Measurements from ENCODE around the gene NTNG2. TPM values are rescaled to one million over a fixed set of nuclear protein-coding genes. Genes with fewer than 3 reads are reported as not detected.

The NTNG2 gene
- total and polyA plus RNA-seq, 2 of the 13 experiments (the other 11 are each of a cell fraction or from before 2014, with no cell fraction given): 0.02 to 0.36 TPM

DNA sequence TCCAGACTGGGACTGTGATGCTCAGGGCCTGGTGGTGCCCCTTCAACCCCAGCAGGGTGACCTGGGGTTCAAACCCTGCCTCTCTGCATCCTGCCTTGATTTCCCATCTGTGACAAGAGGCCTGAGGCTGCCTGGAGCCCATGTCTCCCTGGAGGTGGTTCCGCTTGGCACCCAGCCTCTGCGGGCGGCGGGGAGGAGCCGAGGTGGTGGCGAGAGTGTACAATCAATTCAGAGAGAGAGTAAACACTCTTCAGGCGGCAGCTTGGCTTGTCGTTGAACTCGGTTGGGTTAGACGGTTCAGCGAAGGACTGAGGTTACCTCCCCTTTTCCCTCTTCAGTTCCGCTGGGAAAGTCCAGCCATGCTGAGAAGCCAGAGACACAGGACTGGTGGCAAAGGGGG lies 39.3 kb downstream of the NTNG2 start:
- CTCF ChIA-PET (ENCODE audit: low intra/inter-chr PET ratio, low total read pairs): no interaction called here
- Histone ChIP-seq H4K20me1 (ENCODE audit: insufficient read depth, low read length) (no peaks in the 10 kb centered on the region), H3K4me3 (replicated peaks in 1 of 3; ENCODE audit: insufficient read depth in 1 of 3, low read depth in 2 of 3, low read length in 3 of 3) (no peak overlapping the region), H3K27me3 (ENCODE audit: control insufficient read depth in 1 of 2, insufficient read depth in 2 of 2, low read length in 2 of 2) (peaks cover 9 to 74% of the 10 kb centered on the region in 2 experiments), H2AFZ (ENCODE audit: low read length) (no peak overlapping the region), H3K27ac (ENCODE audit: extremely low read length, insufficient read depth, low read length) (no peak overlapping the region), H3K9me3 (ENCODE audit: low read length) (no peaks in the 10 kb centered on the region), H3K36me3 (replicated peaks in 1 of 2; ENCODE audit: control insufficient read depth in 1 of 2, insufficient read depth in 2 of 2, low read length in 2 of 2) (no peaks in the 10 kb centered on the region), H3K4me1 (ENCODE audit: insufficient read depth, low read length) (no peaks in the 10 kb centered on the region), H3K79me2 (ENCODE audit: insufficient read depth, low read length) (no peaks in the 10 kb centered on the region), H3K9ac (ENCODE audit: insufficient read depth, low read depth, low read length) (no peak overlapping the region), H3K4me2 (ENCODE audit: low read depth, low read length) (no peak overlapping the region)
- intact Hi-C loops (cut with micrococcal nuclease; ENCODE audit: unreplicated experiment): no loop called here
- POLR2A ChIA-PET: interaction anchor here (0.6 kb wide), 1 partner anchor 800 kb away, joined by 3 read pairs; no protein-coding TSS in a partner anchor
- WGBS (ENCODE audit: low lambda C conversion rate): 0% methylated on average over 4 of the region's 12 CpGs
- TF ChIP-seq XBP1 (CRISPR knock-in tag; IDR thresholded peaks at IDR 0.05): no peak
- no peak for TF ChIP-seq ZNF276 (CRISPR knock-in tag; IDR thresholded peaks at IDR 0.05; ENCODE audit: low read depth)
- TF ChIP-seq TCF12 (IDR thresholded peaks at IDR 0.05): no peak
- TF ChIP-seq TCF12 (CRISPR knock-in tag; IDR thresholded peaks at IDR 0.05): no peak
- no peak for TF ChIP-seq JUNB (CRISPR knock-in tag; IDR thresholded peaks at IDR 0.05; ENCODE audit: borderline replicate concordance)
- TF ChIP-seq KMT2A (CRISPR knock-in tag; IDR thresholded peaks at IDR 0.05): no peak
- TF ChIP-seq KLF16 (CRISPR knock-in tag; IDR thresholded peaks at IDR 0.05): no peak
- no peak for TF ChIP-seq ETV5 (CRISPR knock-in tag; IDR thresholded peaks at IDR 0.05; ENCODE audit: borderline replicate concordance)
- no peak for TF ChIP-seq TOE1 (CRISPR knock-in tag; IDR thresholded peaks at IDR 0.05)
- FAIRE-seq: no peak
- ATAC-seq: no peak
- BruUV-seq (replicated peaks): no TSS peak
- in situ Hi-C loops (cut with HindIII; ENCODE audit: extremely low pct_ligation_motif_present, low pct_unique_long_range_greater_than_20kb): no loop called here
- no peak for DNase-seq (ENCODE audit: low spot score)

Measured in HepG2 (cell line).